Measurements from ENCODE around the gene PER2. TPM values are rescaled to one million over a fixed set of nuclear protein-coding genes. Genes with fewer than 3 reads are reported as not detected.

The PER2 gene
- total and polyA plus RNA-seq, 2 of the 13 experiments (the other 11 are each of a cell fraction or from before 2014, with no cell fraction given), result 5.1 to 9.4 TPM

DNA sequence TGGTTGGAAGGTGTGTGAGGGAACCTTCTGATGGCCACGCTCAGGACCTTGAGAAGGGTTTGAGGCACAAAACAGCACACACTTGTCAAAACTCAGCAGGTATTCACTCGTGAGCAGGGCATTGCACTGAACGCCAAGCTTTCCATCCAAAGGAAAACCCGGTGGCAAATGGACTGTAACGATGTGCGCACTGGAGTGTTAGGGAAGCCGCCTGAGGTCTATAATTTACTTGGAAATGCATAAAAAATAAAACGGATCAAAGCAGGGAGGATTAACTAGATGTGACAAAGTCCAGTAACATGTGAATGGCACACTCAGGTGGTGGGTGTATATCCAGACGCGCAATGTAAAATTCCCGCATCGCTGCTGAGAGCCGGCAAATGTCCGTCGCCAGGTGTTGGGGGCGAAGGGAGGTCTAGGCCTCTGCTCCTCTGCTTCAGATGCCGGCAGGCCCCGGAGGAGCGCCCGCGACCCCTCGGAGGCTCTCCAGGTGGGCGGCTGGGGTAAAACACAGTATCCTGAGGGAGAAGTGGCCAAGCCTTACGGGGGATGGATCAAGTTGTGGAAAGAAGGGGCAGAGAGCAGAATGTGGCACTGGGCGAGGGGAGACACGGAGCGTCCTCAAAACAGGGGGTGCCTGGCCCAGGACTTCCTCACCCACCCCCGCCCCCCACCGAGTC, 63.9 kb downstream of the PER2 start:
- 80% methylated on average over 29 of the region's 29 CpGs for WGBS (ENCODE audit: low lambda C conversion rate)
- Histone ChIP-seq H3K27me3 (ENCODE audit: control insufficient read depth in 1 of 2, insufficient read depth in 2 of 2, low read length in 2 of 2) (peaks cover 17 to 67% of the 10 kb centered on the region in 2 experiments), H2AFZ (ENCODE audit: low read length) (no peak overlapping the region), H3K4me1 (ENCODE audit: insufficient read depth, low read length) (peaks cover 30% of the 10 kb centered on the region), H3K9ac (ENCODE audit: insufficient read depth, low read depth, low read length) (no peak overlapping the region), H3K36me3 (replicated peaks in 1 of 2; ENCODE audit: control insufficient read depth in 1 of 2, insufficient read depth in 2 of 2, low read length in 2 of 2) (no peaks in the 10 kb centered on the region), H3K79me2 (ENCODE audit: insufficient read depth, low read length) (no peaks in the 10 kb centered on the region), H4K20me1 (ENCODE audit: insufficient read depth, low read length) (no peaks in the 10 kb centered on the region), H3K4me2 (ENCODE audit: low read depth, low read length) (no peak overlapping the region), H3K9me3 (ENCODE audit: low read length) (no peaks in the 10 kb centered on the region), H3K4me3 (replicated peaks in 1 of 3; ENCODE audit: insufficient read depth in 1 of 3, low read depth in 2 of 3, low read length in 3 of 3) (no peak overlapping the region), H3K27ac (ENCODE audit: extremely low read length, insufficient read depth, low read length) (no peak overlapping the region)
- in situ Hi-C loops (cut with HindIII; ENCODE audit: extremely low pct_ligation_motif_present, low pct_unique_long_range_greater_than_20kb), result no loop called here
- no peak for TF ChIP-seq SMAD1 (CRISPR knock-in tag; IDR thresholded peaks at IDR 0.05; ENCODE audit: borderline replicate concordance, low read depth)
- TF ChIP-seq ZNF547 (CRISPR knock-in tag; IDR thresholded peaks at IDR 0.05), result no peak
- no peak for TF ChIP-seq ZNF792 (CRISPR knock-in tag; IDR thresholded peaks at IDR 0.05)
- TF ChIP-seq THAP11 (CRISPR knock-in tag; IDR thresholded peaks at IDR 0.05), result no peak
- no peak for TF ChIP-seq CBFB (CRISPR knock-in tag; IDR thresholded peaks at IDR 0.05)
- TF ChIP-seq CC2D1A (CRISPR knock-in tag; IDR thresholded peaks at IDR 0.05), result no peak
- intact Hi-C loops (cut with micrococcal nuclease; ENCODE audit: unreplicated experiment), result loop anchor here (1.0 kb wide), 1 partner anchor 10 kb away; no protein-coding TSS in a partner anchor
- no peak for ATAC-seq
- CTCF ChIA-PET (ENCODE audit: low intra/inter-chr PET ratio, low total read pairs), result no interaction called here
- POLR2A ChIA-PET, result interaction anchor here (0.7 kb wide), 1 partner anchor 9 kb away, joined by 4 read pairs; no protein-coding TSS in a partner anchor
- BruUV-seq (replicated peaks), result no TSS peak
- DNase-seq (ENCODE audit: low spot score), result no peak
- no peak for FAIRE-seq

DNA sequence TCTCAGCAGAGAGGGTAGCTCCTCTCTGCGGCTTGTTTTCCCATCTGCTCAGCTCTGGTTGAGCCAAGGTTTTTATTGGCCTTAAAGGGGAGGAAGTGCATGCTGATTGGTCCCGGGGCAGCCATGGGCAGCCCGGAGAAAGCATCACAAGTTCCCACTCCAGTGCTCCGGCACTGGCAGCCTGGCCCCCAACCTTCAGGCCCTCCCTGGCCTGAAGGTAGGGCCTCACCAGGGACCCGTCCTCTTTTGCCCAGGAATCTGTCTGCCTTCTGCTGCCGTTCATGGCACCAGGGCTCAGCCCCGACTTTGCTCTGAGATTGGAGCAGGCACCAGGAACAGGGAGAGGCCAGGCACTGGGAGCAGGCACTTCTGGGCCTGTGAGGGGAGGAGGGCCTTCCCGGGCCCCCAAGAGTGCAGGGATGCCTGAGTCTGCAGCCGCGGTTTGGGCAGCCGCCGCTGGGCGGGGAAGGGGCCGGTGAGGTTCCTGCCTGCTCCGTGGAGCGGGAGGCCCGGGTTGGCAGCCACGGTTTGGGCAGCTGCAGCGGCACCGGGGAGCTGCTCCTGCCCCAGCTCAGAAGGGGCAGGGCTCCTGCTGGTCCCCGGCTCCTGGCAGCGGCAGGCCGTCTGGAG, 67.4 kb downstream of the PER2 start:
- Histone ChIP-seq H4K20me1 (ENCODE audit: insufficient read depth, low read length) (no peaks in the 10 kb centered on the region), H3K4me3 (replicated peaks in 1 of 3; ENCODE audit: insufficient read depth in 1 of 3, low read depth in 2 of 3, low read length in 3 of 3) (peak overlapping the region; percentile 31 to 67 (median 44); a peak in 5 of 6 replicates), H3K4me2 (ENCODE audit: low read depth, low read length) (peak overlapping the region; percentile 70), H3K9ac (ENCODE audit: insufficient read depth, low read depth, low read length) (no peak overlapping the region), H2AFZ (ENCODE audit: low read length) (peak overlapping the region; percentile 50), H3K9me3 (ENCODE audit: low read length) (no peaks in the 10 kb centered on the region), H3K27ac (ENCODE audit: extremely low read length, insufficient read depth, low read length) (no peak overlapping the region), H3K79me2 (ENCODE audit: insufficient read depth, low read length) (no peaks in the 10 kb centered on the region), H3K36me3 (replicated peaks in 1 of 2; ENCODE audit: control insufficient read depth in 1 of 2, insufficient read depth in 2 of 2, low read length in 2 of 2) (no peaks in the 10 kb centered on the region), H3K27me3 (ENCODE audit: control insufficient read depth in 1 of 2, insufficient read depth in 2 of 2, low read length in 2 of 2) (peaks cover 8 to 33% of the 10 kb centered on the region in 2 experiments; a peak in 4 of 5 replicates), H3K4me1 (ENCODE audit: insufficient read depth, low read length) (peaks cover 42% of the 10 kb centered on the region)
- intact Hi-C loops (cut with micrococcal nuclease; ENCODE audit: unreplicated experiment) (no loop called here), in situ Hi-C loops (cut with HindIII; ENCODE audit: extremely low pct_ligation_motif_present, low pct_unique_long_range_greater_than_20kb) (no loop called here)
- CTCF ChIA-PET (ENCODE audit: low intra/inter-chr PET ratio, low total read pairs), result no interaction called here
- ATAC-seq (peak; percentile 91), DNase-seq (ENCODE audit: low spot score) (peak; percentile 62), FAIRE-seq (no peak)
- no TSS peak for BruUV-seq (replicated peaks)
- 61% methylated on average over 13 of the region's 23 CpGs for WGBS (ENCODE audit: low lambda C conversion rate)
- POLR2A ChIA-PET, result interaction anchor here (0.9 to 2.6 kb wide), 7 partner anchors 13 to 160 kb away, joined by 4 to 20 read pairs (median 5); partner anchors contain the start of genes HES6, ILKAP and SCLY
- TF ChIP-seq CHCHD3 (CRISPR knock-in tag; IDR thresholded peaks at IDR 0.05) (0 out of 2 replicates have a peak, but pooled peaks have one; percentile 46), RFXAP (CRISPR knock-in tag; IDR thresholded peaks at IDR 0.05; ENCODE audit: borderline replicate concordance) (0 out of 2 replicates have a peak, but pooled peaks have one; percentile 51), NFE2L1 (CRISPR knock-in tag; IDR thresholded peaks at IDR 0.05; ENCODE audit: borderline replicate concordance) (no peak), PHF8 (CRISPR knock-in tag; IDR thresholded peaks at IDR 0.05) (peak; percentile 80), YEATS4 (CRISPR knock-in tag; IDR thresholded peaks at IDR 0.05; ENCODE audit: borderline replicate concordance) (0 out of 2 replicates have a peak, but pooled peaks have one; percentile 28), SOX6 (IDR thresholded peaks at IDR 0.05) (no peak), SOX6 (CRISPR knock-in tag; IDR thresholded peaks at IDR 0.05) (no peak), ELF1 (CRISPR knock-in tag; IDR thresholded peaks at IDR 0.05) (peak; percentile 26), ZNF768 (CRISPR knock-in tag; IDR thresholded peaks at IDR 0.05) (no peak), NFYC (CRISPR knock-in tag; IDR thresholded peaks at IDR 0.05) (peak; percentile 72), HNRNPLL (IDR thresholded peaks at IDR 0.05; ENCODE audit: low read depth, low read length, poor library complexity, severe bottlenecking) (peak; percentile 22)
